B cell (primary cell): Measurements from ENCODE around the gene JPT2. TPM values are rescaled to one million over a fixed set of nuclear protein-coding genes. Genes with fewer than 3 reads are reported as not detected.

Source experiments
- ATAC-seq: fragments of 200-7000 bp; cut with Tn5 transposase; one replicate; pipeline ENCODE4 v1.10.0; 2021; ENCODE audit warnings: low read depth, mild to moderate bottlenecking, moderate number of reproducible peaks, moderate library complexity
- CTCF ChIA-PET: fragments of 350-600 bp; sonication (Branson Sonifier 250); formaldehyde crosslinking; loops from one replicate; lab custom pipeline; 2021; ENCODE audit warnings: antibody characterized with exemption, inconsistent platforms; lab: Charles Lee
- POLR2A ChIA-PET: fragments of 350-600 bp; sonication (Branson Sonifier 250); formaldehyde crosslinking; loops from one replicate; lab custom pipeline; 2021; ENCODE audit warnings: antibody characterized with exemption; lab: Charles Lee
- DNase-seq: peaks from one replicate; pipeline ENCODE4 v3.0.0; 2013
- H2AFZ ChIP-seq: 2 replicates; pipeline ENCODE4 v1.6.1; 2012; ENCODE audit warnings: mild to moderate bottlenecking, low read depth, low read length; ENCODE audit not compliant: insufficient read depth, poor library complexity, severe bottlenecking
- H3K27ac ChIP-seq, 2 donors: 1 replicate in 1 of 2; 2 replicates in 1 of 2; pipeline ENCODE4 v1.5.1; 2012 to 2013; ENCODE audit warnings: low read length in 2 of 2, mild to moderate bottlenecking in 2 of 2, moderate library complexity in 1 of 2
- H3K27me3 ChIP-seq, 4 experiments: fragments of 200-600 bp in 1 of 4; sonication (generic) in 1 of 4; replicated peaks in 1 of 4; 1 replicate in 2 of 4; 2 replicates in 2 of 4; pipeline versions ENCODE4 v1.6.1 to v1.7.0; 2013 to 2016; ENCODE audit warnings: low read length in 3 of 4, mild to moderate bottlenecking in 2 of 4, mixed read lengths in 1 of 4, moderate library complexity in 1 of 4; ENCODE audit not compliant: insufficient read depth in 4 of 4, control insufficient read depth in 3 of 4; ENCODE audit errors: control extremely low read depth in 1 of 4
- H3K36me3 ChIP-seq, 2 experiments: replicated peaks in 1 of 2; 1 replicate in 1 of 2; 2 replicates in 1 of 2; pipeline versions ENCODE4 v1.6.1 to v1.7.1; 2013; ENCODE audit warnings: low read length in 1 of 2; ENCODE audit not compliant: insufficient read depth in 2 of 2, control insufficient read depth in 1 of 2; ENCODE audit errors: control extremely low read depth in 1 of 2, extremely low read depth in 1 of 2
- H3K4me1 ChIP-seq, 2 donors: fragments of 200-600 bp in 1 of 2; sonication (generic) in 1 of 2; 1 replicate in 1 of 2; 2 replicates in 1 of 2; pipeline versions ENCODE4 v1.5.1 to v1.6.1; 2013 to 2017; ENCODE audit warnings: low read length in 2 of 2; ENCODE audit not compliant: control insufficient read depth in 2 of 2, insufficient read depth in 2 of 2
- H3K4me2 ChIP-seq: replicated peaks from 2 replicates; pipeline ENCODE3; 2012; ENCODE audit warnings: mild to moderate bottlenecking, low read depth, low read length; ENCODE audit not compliant: poor library complexity, severe bottlenecking
- H3K4me3 ChIP-seq, 5 experiments: fragments of 200-600 bp in 1 of 5; sonication (generic) in 1 of 5; 1 replicate in 3 of 5; 2 replicates in 2 of 5; pipeline versions ENCODE4 v1.5.1 to v1.7.0; 2011 to 2016; ENCODE audit warnings: low read length in 4 of 5, mild to moderate bottlenecking in 4 of 5, low read depth in 2 of 5, control low read depth in 1 of 5, moderate library complexity in 1 of 5; ENCODE audit not compliant: insufficient read depth in 1 of 5; ENCODE audit errors: control extremely low read depth in 1 of 5, extremely low read depth in 1 of 5
- H3K79me2 ChIP-seq: fragments of 200-600 bp; sonication (generic); one replicate; pipeline ENCODE4 v1.6.0; 2016; ENCODE audit warnings: low read length; ENCODE audit not compliant: control insufficient read depth, insufficient read depth
- H3K9ac ChIP-seq: fragments of 200-600 bp; sonication (generic); 2 replicates; pipeline ENCODE4 v1.6.1; 2017; ENCODE audit warnings: mild to moderate bottlenecking, low read length, moderate library complexity
- H3K9me3 ChIP-seq, 3 donors: one replicate each; pipeline versions ENCODE4 v1.6.1 to v1.7.1; 2013; ENCODE audit warnings: low read length in 2 of 3; ENCODE audit not compliant: control insufficient read depth in 2 of 3, insufficient read depth in 1 of 3; ENCODE audit errors: control extremely low read depth in 1 of 3
- H4K20me1 ChIP-seq: 2 replicates; pipeline ENCODE4 v1.6.0; 2012; ENCODE audit warnings: mild to moderate bottlenecking, low read length; ENCODE audit not compliant: insufficient read depth, control insufficient read depth, poor library complexity, severe bottlenecking
- H3K27ac Mint-ChIP-seq: one replicate; pipeline ENCODE4 v1.8.0; 2021; ENCODE audit warnings: mixed read lengths
- H3K27me3 Mint-ChIP-seq: one replicate; pipeline ENCODE4 v1.8.0; 2021; ENCODE audit warnings: mixed read lengths
- H3K4me1 Mint-ChIP-seq: one replicate; pipeline ENCODE4 v1.8.0; 2021; ENCODE audit warnings: mixed read lengths
- H3K4me3 Mint-ChIP-seq: one replicate; pipeline ENCODE4 v1.8.0; 2021; ENCODE audit warnings: mixed read lengths
- H3K9me3 Mint-ChIP-seq: one replicate; pipeline ENCODE4 v1.8.0; 2022; ENCODE audit warnings: mixed read lengths; ENCODE audit not compliant: insufficient read depth
- EZH2 ChIP-seq: IDR thresholded peaks from 2 replicates; pipeline ENCODE4 v1.6.1; 2012; ENCODE audit warnings: borderline replicate concordance, low read depth, mild to moderate bottlenecking, moderate library complexity, low read length; ENCODE audit not compliant: insufficient read depth, poor library complexity, severe bottlenecking
- WGBS: methylation state at CpG from one replicate; pipeline ENCODE4 v1.1.5; 2013; ENCODE audit warnings: missing lambda C conversion rate; ENCODE audit not compliant: insufficient coverage; 5-methylcytosine and 5-hydroxymethylcytosine counted together
- intact Hi-C: fragments of 100-400 bp; cut with micrococcal nuclease; formaldehyde crosslinking; loops from one replicate; pipeline ENCODE4 v1.10.0; 2022
- polyA plus RNA-seq: library from polyadenylated mRNA; depleted of rRNA; stranded (reverse); fragments of >200 nt; gene quantifications from 2 replicates; pipeline ENCODE4 v1.2.3, GENCODE V29; 2012
- total RNA-seq, 2 donors: library from RNA; stranded (reverse); fragments of 120-200 nt in 1 of 2; gene quantifications; 1 replicate in 1 of 2; 2 replicates in 1 of 2; pipeline versions ENCODE4 v1.2.3 to v1.2.4, GENCODE V29; 2013 to 2022
- TF ChIP-seq, protein P1 (sequence below): fragments of 200-600 bp; IDR thresholded peaks from one replicate; pipeline ENCODE4 v1.8.0; 2022; ENCODE audit warnings: antibody characterized with exemption, mild to moderate bottlenecking

Gene JPT2
- total and polyA plus RNA-seq, 2 donors (not counting 1 experiment from before 2014, with no cell fraction given), result 10.7 to 45.7 TPM

DNA sequence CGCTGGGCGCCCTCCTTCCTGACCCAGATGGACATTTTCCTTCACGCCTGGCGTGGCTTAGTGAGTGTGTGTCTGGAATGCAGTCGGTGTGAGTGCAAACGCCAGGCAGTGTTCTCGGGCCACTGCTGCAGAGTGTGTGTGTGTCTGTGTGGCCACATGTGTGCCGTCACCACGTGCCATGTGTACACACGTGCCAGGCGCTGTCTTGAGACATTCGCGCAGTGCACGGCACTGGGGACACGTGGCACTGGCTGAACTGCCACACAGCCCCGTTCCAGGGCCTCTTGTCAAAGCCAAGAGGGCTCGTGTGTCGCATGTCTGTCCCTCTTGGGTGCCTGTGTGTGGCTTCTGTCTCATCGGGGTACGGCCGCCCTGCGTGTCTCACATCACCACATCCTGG is 56.7 kb downstream of the JPT2 start:
- H4K20me1 ChIP-seq, result peaks cover 52% of the 10 kb centered on the region
- peaks cover 0 to 46% (median 0%) of the 10 kb centered on the region in 3 donors for H3K9me3 ChIP-seq
- H3K27ac ChIP-seq, result no peak overlapping the region
- H3K36me3 ChIP-seq, result peaks cover 0 to 31% of the 10 kb centered on the region in 2 experiments
- no peak for ATAC-seq
- H2AFZ ChIP-seq, result no peak overlapping the region
- WGBS, result 98% methylated on average over 22 of the region's 22 CpGs
- no peak overlapping the region for H3K4me2 ChIP-seq
- H3K4me1 ChIP-seq, result no peaks in the 10 kb centered on the region
- H3K79me2 ChIP-seq, result peaks cover 40% of the 10 kb centered on the region
- ChIA-PET CTCF (no interaction called here), POLR2A (no interaction called here)
- H3K27me3 ChIP-seq, result no peaks in the 10 kb centered on the region
- TF ChIP-seq EZH2, result no peak
- TF ChIP-seq, protein P1, sequence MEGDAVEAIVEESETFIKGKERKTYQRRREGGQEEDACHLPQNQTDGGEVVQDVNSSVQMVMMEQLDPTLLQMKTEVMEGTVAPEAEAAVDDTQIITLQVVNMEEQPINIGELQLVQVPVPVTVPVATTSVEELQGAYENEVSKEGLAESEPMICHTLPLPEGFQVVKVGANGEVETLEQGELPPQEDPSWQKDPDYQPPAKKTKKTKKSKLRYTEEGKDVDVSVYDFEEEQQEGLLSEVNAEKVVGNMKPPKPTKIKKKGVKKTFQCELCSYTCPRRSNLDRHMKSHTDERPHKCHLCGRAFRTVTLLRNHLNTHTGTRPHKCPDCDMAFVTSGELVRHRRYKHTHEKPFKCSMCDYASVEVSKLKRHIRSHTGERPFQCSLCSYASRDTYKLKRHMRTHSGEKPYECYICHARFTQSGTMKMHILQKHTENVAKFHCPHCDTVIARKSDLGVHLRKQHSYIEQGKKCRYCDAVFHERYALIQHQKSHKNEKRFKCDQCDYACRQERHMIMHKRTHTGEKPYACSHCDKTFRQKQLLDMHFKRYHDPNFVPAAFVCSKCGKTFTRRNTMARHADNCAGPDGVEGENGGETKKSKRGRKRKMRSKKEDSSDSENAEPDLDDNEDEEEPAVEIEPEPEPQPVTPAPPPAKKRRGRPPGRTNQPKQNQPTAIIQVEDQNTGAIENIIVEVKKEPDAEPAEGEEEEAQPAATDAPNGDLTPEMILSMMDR, result no peak
- intact Hi-C loops, result no loop called here
- H3K4me3 Mint-ChIP-seq, result no peak overlapping the region
- no peaks in the 10 kb centered on the region for H3K27me3 Mint-ChIP-seq
- no peaks in the 10 kb centered on the region for H3K4me1 Mint-ChIP-seq
- H3K9me3 Mint-ChIP-seq, result no peaks in the 10 kb centered on the region
- no peak overlapping the region for H3K9ac ChIP-seq
- H3K4me3 ChIP-seq, result no peak overlapping the region
- no peak overlapping the region for H3K27ac Mint-ChIP-seq
- no peak for DNase-seq

DNA sequence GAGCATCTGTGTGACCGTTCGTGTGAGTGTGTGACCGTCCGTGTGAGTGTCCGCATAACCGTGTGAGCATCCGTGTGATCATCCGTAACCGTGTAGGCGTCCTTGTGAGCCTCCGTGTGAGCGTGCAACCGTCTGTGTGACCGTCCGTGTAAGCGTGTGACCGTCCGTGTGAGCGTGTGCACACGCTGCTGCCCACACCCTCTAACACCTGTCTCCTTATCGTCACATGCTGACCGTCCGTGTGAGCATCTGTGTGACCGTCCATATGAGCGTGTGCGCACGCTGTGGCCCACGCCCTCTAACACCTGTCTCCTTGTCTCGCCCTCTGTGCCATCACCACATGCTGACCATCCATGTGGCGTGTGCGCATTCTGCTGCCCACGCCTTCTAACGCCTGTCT is 62.2 kb downstream of the JPT2 start:
- Histone ChIP-seq H3K4me1 (no peaks in the 10 kb centered on the region), H3K36me3 (peaks cover 0 to 31% of the 10 kb centered on the region in 2 experiments), H3K4me3 (no peak overlapping the region), H3K27me3 (no peaks in the 10 kb centered on the region), H4K20me1 (peaks cover 61% of the 10 kb centered on the region), H3K9me3 (peaks cover 0 to 42% (median 0%) of the 10 kb centered on the region in 3 donors), H2AFZ (no peak overlapping the region), H3K27ac (no peak overlapping the region), H3K9ac (no peak overlapping the region), H3K4me2 (no peak overlapping the region), H3K79me2 (peaks cover 49% of the 10 kb centered on the region)
- no peak for TF ChIP-seq EZH2
- TF ChIP-seq, protein P1, result no peak
- H3K9me3 Mint-ChIP-seq, result no peaks in the 10 kb centered on the region
- WGBS, result 98% methylated on average over 33 of the region's 33 CpGs
- ATAC-seq (no peak), DNase-seq (no peak)
- H3K27ac Mint-ChIP-seq, result no peak overlapping the region
- CTCF ChIA-PET, result no interaction called here
- no peaks in the 10 kb centered on the region for H3K4me1 Mint-ChIP-seq
- H3K27me3 Mint-ChIP-seq, result no peaks in the 10 kb centered on the region
- H3K4me3 Mint-ChIP-seq, result no peak overlapping the region
- POLR2A ChIA-PET, result no interaction called here
- intact Hi-C loops, result no loop called here
